OCI-LY3 (cell line): Measurements from ENCODE around the gene CCBE1.
"Not testable (repeated sequence)": the region's sequence is repeated elsewhere in the genome, so short reads cannot be mapped to it uniquely, and the experiment has no call there.

Experiments used
- H2AFZ ChIP-seq: fragments of 200-600, 300-600 bp; shearing (Covaris generic); 2 replicates; pipeline ENCODE4 v1.6.0; 2014; ENCODE audit warnings: antibody characterized with exemption, low read depth, low read length
- H3K27ac ChIP-seq: fragments of 200-600, 300-600 bp; sonication (generic); 2 replicates; pipeline ENCODE4 v1.5.1; 2014; ENCODE audit warnings: mild to moderate bottlenecking, low read length, moderate library complexity, mixed read lengths
- H3K27me3 ChIP-seq: fragments of 200-600, 300-600 bp; sonication (generic); 2 replicates; pipeline ENCODE4 v1.6.1; 2014; ENCODE audit warnings: low read depth, low read length, mixed read lengths
- H3K36me3 ChIP-seq: fragments of 200-600, 300-600 bp; sonication (generic); replicated peaks from 2 replicates; pipeline ENCODE3; 2014; ENCODE audit warnings: low read depth, low read length, mixed read lengths
- H3K4me1 ChIP-seq: fragments of 300-600, 200-600 bp; sonication (generic); 2 replicates; pipeline ENCODE4 v1.6.1; 2014; ENCODE audit warnings: low read length, mixed read lengths
- H3K4me2 ChIP-seq: fragments of 200-600, 300-600 bp; sonication (generic); 2 replicates; pipeline ENCODE4 v1.6.1; 2014; ENCODE audit warnings: low read length, mixed read lengths
- H3K4me3 ChIP-seq: fragments of 300-600, 200-600 bp; sonication (generic); 2 replicates; pipeline ENCODE4 v1.5.1; 2014; ENCODE audit warnings: antibody characterized with exemption, mild to moderate bottlenecking, low read length, moderate library complexity
- H3K79me2 ChIP-seq: fragments of 300-600, 200-600 bp; shearing (Covaris generic); 2 replicates; pipeline ENCODE4 v1.6.1; 2014; ENCODE audit warnings: mild to moderate bottlenecking, low read length, mixed read lengths
- H3K9ac ChIP-seq: fragments of 300-600, 200-600 bp; shearing (Covaris generic); 2 replicates; pipeline ENCODE4 v1.6.0; 2014; ENCODE audit warnings: mild to moderate bottlenecking, low read length, moderate library complexity
- H3K9me3 ChIP-seq: fragments of 200-600, 300-600 bp; shearing (Covaris generic); 2 replicates; pipeline ENCODE4 v1.6.1; 2014; ENCODE audit warnings: low read length, mixed read lengths; ENCODE audit not compliant: insufficient read depth
- H4K20me1 ChIP-seq: fragments of 200-600, 300-600 bp; sonication (generic); 2 replicates; pipeline ENCODE4 v1.6.1; 2016; ENCODE audit warnings: low read length, mixed read lengths; ENCODE audit not compliant: insufficient read depth
- EZH2phosphoT487 ChIP-seq: fragments of 200-600 bp; shearing (Covaris generic); IDR thresholded peaks from 2 replicates; pipeline ENCODE4 v1.6.1; 2018; ENCODE audit warnings: antibody characterized with exemption, mixed run types, low read depth
- TF ChIP-seq, protein P1 (sequence below): fragments of 200-600, 300-600 bp; sonication (generic); IDR thresholded peaks from 2 replicates; pipeline ENCODE4 v1.5.1; 2014; ENCODE audit warnings: antibody characterized with exemption, low read length, low read depth

The CCBE1 gene

DNA sequence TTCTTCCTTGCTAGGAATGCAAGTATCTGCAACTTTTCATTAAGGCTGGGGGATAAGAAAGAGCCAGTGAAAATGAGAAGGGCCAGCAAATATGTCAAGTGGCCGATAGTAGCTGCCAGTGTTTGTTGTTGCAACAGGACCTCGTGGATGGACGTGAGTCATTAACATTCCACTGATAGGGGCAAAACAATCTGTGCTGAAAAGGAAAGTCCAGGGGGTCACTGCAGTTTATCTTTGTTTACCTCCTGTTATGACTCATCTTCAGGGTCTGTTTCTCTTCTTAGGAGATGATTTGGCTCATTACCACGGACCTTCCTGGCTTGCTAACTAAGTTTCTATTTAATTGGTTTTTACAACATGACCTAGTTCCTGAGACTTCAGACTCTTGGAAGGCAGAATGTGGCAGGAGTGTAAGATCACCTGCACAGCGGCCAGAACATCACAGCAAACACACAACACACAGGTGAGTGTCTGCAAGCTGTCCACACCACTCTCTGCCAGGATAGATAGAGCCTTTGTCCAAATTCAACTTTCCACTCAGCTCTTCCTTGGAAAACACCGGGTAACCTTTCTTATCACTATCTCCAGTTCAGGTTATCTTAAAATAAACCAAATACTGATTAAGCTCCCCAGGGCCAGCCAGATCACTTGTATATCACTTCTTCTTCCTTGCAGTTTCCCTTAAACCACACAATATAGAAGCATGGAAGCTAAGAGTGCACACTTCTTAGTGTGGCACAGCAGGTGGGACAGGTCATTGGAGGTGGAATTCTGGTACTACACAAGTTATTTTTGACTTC, 180.7 kb downstream of the CCBE1 start:
- Histone ChIP-seq H3K9ac (no peak overlapping the region), H3K27me3 (peaks cover 80% of the 10 kb centered on the region), H3K36me3 (no peaks in the 10 kb centered on the region), H3K9me3 (no peaks in the 10 kb centered on the region), H3K79me2 (no peaks in the 10 kb centered on the region), H2AFZ (no peak overlapping the region), H4K20me1 (peaks cover 8% of the 10 kb centered on the region; the same call in 1 of the 2 replicates), H3K4me2 (no peak overlapping the region), H3K4me3 (no peak overlapping the region), H3K4me1 (no peaks in the 10 kb centered on the region), H3K27ac (no peak overlapping the region)
- TF ChIP-seq EZH2phosphoT487: no peak
- TF ChIP-seq, protein P1, sequence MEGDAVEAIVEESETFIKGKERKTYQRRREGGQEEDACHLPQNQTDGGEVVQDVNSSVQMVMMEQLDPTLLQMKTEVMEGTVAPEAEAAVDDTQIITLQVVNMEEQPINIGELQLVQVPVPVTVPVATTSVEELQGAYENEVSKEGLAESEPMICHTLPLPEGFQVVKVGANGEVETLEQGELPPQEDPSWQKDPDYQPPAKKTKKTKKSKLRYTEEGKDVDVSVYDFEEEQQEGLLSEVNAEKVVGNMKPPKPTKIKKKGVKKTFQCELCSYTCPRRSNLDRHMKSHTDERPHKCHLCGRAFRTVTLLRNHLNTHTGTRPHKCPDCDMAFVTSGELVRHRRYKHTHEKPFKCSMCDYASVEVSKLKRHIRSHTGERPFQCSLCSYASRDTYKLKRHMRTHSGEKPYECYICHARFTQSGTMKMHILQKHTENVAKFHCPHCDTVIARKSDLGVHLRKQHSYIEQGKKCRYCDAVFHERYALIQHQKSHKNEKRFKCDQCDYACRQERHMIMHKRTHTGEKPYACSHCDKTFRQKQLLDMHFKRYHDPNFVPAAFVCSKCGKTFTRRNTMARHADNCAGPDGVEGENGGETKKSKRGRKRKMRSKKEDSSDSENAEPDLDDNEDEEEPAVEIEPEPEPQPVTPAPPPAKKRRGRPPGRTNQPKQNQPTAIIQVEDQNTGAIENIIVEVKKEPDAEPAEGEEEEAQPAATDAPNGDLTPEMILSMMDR: no peak

GRCh38 chr18:59515956-59516355, 181.3 kb downstream of the CCBE1 start:
- not testable (repeated sequence) for H3K27ac ChIP-seq, H4K20me1 ChIP-seq, H3K9me3 ChIP-seq, H3K4me1 ChIP-seq, H3K36me3 ChIP-seq, H3K4me3 ChIP-seq, H3K4me2 ChIP-seq, H3K9ac ChIP-seq, H2AFZ ChIP-seq, H3K79me2 ChIP-seq
- H3K27me3 ChIP-seq: peaks cover 80% of the 10 kb centered on the region

GRCh38 chr18:59515147-59515546, 182.1 kb downstream of the CCBE1 start:
- Histone ChIP-seq H3K4me3 (no peak overlapping the region), H3K27me3 (peaks cover 77% of the 10 kb centered on the region), H3K4me1 (no peaks in the 10 kb centered on the region), H3K79me2 (no peaks in the 10 kb centered on the region), H3K36me3 (no peaks in the 10 kb centered on the region), H3K9ac (no peak overlapping the region), H3K4me2 (no peak overlapping the region), H3K9me3 (no peaks in the 10 kb centered on the region), H3K27ac (no peak overlapping the region), H2AFZ (no peak overlapping the region), H4K20me1 (peaks cover 8% of the 10 kb centered on the region; the same call in 1 of the 2 replicates)
- no peak for TF ChIP-seq EZH2phosphoT487
- TF ChIP-seq, protein P1: no peak

GRCh38 chr18:59514203-59514602, 183.0 kb downstream of the CCBE1 start:
- Histone ChIP-seq H3K4me2 (no peak overlapping the region), H2AFZ (no peak overlapping the region), H3K4me3 (no peak overlapping the region), H3K4me1 (no peaks in the 10 kb centered on the region), H3K9ac (no peak overlapping the region), H4K20me1 (peaks cover 8% of the 10 kb centered on the region; the same call in 1 of the 2 replicates), H3K79me2 (no peaks in the 10 kb centered on the region), H3K9me3 (no peaks in the 10 kb centered on the region), H3K36me3 (no peaks in the 10 kb centered on the region), H3K27ac (no peak overlapping the region), H3K27me3 (peaks cover 82% of the 10 kb centered on the region)
- TF ChIP-seq, protein P1: no peak
- no peak for TF ChIP-seq EZH2phosphoT487
